Stimulated activated CD4-positive, alpha-beta T cell treated with anti-CD3 and anti-CD28 coated beads, Interleukin-12 subunit alpha, Interleukin-12 subunit beta, amount 100 ng/mL, for 48 hours (primary cell): ENCODE measurements around the gene RFXANK.
"Not testable (repeated sequence)": the region's sequence is repeated elsewhere in the genome, so short reads cannot be mapped to it uniquely, and the experiment has no call there.

Experiments used
- DNase-seq, 3 donors: peaks; one replicate each; pipeline ENCODE4 v3.0.0-alpha.2; 2020; ENCODE audit warnings: low read depth in 2 of 3, low spot score in 1 of 3

The RFXANK gene

GRCh38 chr19:19205416-19206410 is 13.7 kb downstream of the RFXANK start:
- no peak for DNase-seq

- no peak for DNase-seq
These were observed 14.9 kb downstream of the RFXANK start for GRCh38 chr19:19206938-19207337.

- DNase-seq: no peak
These were observed 15.8 kb downstream of the RFXANK start for GRCh38 chr19:19207637-19208572.

- no peak for DNase-seq
These were observed 17.3 kb downstream of the RFXANK start for GRCh38 chr19:19209372-19209771.

- no peak for DNase-seq
These were observed 19.7 kb downstream of the RFXANK start, which contains the start of gene NCAN for GRCh38 chr19:19211499-19212420. Gene NCAN (plus strand): TSS chr19:19211958. CDS start chr19:19216954, 4,996 bp downstream.

GRCh38 chr19:19212916-19213315 is 20.9 kb downstream of the RFXANK start:
- DNase-seq: no peak

- no peak for DNase-seq
These were observed 21.5 kb downstream of the RFXANK start for GRCh38 chr19:19213426-19214158.

GRCh38 chr19:19214159-19214490 is 22.1 kb downstream of the RFXANK start:
- DNase-seq: no peak

- DNase-seq: peak in 1 of 3 donors; percentile 14
These were observed 22.8 kb downstream of the RFXANK start for GRCh38 chr19:19214892-19215291.

GRCh38 chr19:19215792-19216191 is 23.7 kb downstream of the RFXANK start:
- no peak for DNase-seq

- DNase-seq: no peak
These were observed 25.0 kb downstream of the RFXANK start for GRCh38 chr19:19217099-19217498.

- DNase-seq: no peak
These were observed 26.9 kb downstream of the RFXANK start for GRCh38 chr19:19218911-19219310.

- DNase-seq: not testable (repeated sequence)
These were observed 28.9 kb downstream of the RFXANK start for GRCh38 chr19:19221000-19221399.

- DNase-seq: no peak
These were observed 31.0 kb downstream of the RFXANK start for GRCh38 chr19:19223060-19223459.

- DNase-seq: no peak
These were observed 31.6 kb downstream of the RFXANK start for GRCh38 chr19:19223636-19224035.

- DNase-seq: no peak
These were observed 32.2 kb downstream of the RFXANK start for GRCh38 chr19:19224150-19224851.

GRCh38 chr19:19224852-19225494 is 32.9 kb downstream of the RFXANK start:
- DNase-seq: peak; percentile 55 to 72 (median 58)

- DNase-seq: no peak
These were observed 34.1 kb downstream of the RFXANK start for GRCh38 chr19:19226204-19226603.

GRCh38 chr19:19226663-19227062 is 34.6 kb downstream of the RFXANK start:
- DNase-seq: no peak
